GM03348 (cell line): ENCODE measurements around the gene FCRLA.
A peak's percentile ranks its signal among the peaks of the same experiment; 100 is the strongest.

ENCODE experiments used
- DNase-seq: peaks from one replicate; pipeline ENCODE4 v3.0.0; 2012; ENCODE audit warnings: low spot score

FCRLA gene

GRCh38 chr1:161731981-161732718 is 25.1 kb downstream of the FCRLA start:
- no peak for DNase-seq

- DNase-seq: peak; percentile 74
Measured at GRCh38 chr1:161733526-161733925, 26.5 kb downstream of the FCRLA start.

- DNase-seq: no peak
Measured at GRCh38 chr1:161735837-161736236, 28.8 kb downstream of the FCRLA start.

DNA sequence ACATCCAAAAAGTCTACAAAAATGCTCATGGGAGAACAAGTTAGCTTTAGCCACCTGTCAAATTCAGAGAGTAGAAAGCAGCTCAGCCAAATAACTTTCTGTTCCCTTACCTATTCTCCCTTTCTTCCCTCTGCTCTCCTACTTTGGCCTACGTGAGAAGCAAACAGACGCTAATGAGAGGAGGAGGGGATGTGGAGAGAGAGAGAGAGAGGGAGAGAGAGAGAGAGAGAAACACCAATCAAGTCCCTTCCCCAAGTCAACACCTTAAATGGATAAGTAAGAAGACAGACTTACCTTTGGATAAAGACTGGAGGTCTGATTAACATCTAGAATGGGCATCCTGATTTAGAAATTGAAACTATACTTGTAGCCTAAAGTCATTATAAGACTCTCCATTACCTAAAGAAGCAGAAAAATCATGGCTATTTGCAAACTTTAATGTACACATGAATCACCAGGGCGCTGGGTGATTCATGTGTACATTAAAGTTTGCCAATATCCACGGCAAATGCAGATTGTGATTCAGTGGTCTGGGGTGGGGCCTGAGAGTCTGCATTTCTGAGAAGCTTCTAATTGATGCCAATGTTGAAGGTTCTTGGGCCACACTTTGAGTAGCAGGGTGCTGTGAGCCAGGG is 29.4 kb downstream of the FCRLA start:
- DNase-seq: no peak

GRCh38 chr1:161737625-161738024 is 30.6 kb downstream of the FCRLA start:
- no peak for DNase-seq

DNA sequence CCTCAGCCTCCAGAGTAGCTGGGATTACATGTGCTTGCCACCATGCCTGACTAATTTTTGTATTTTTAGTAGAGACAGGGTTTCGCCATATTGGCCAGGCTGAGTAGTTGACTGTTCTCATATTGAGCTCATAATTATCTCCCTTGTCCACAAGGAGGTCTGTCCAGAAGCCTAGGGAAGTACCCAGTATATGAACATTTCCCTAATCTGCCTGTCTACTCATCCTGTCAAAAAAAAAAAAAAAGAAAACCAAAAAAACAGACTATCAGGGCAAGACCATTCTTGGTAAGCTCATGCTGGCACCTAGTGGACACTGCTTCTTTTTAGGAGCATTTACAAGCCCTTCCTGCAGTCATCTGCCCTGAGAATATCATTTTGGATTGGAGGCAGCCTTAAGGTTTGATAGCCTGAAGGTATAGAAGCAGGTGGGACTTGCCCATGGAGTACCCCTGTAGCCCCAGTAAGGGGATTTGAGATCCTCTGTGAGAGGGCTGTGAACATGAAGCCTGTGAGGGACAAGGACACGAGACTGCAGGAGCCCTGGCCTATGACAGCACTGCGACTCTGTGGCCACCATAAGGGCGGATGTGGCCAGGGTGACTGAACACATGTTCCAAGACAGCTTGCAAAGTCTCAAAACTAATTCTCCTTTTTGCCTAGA is 31.7 kb downstream of the FCRLA start:
- DNase-seq: peak; percentile 66

- no peak for DNase-seq
Measured at GRCh38 chr1:161739865-161740566, 33.0 kb downstream of the FCRLA start.

GRCh38 chr1:161740921-161741320 is 33.9 kb downstream of the FCRLA start:
- no peak for DNase-seq

GRCh38 chr1:161743231-161743630 is 36.2 kb downstream of the FCRLA start:
- no peak for DNase-seq

DNA sequence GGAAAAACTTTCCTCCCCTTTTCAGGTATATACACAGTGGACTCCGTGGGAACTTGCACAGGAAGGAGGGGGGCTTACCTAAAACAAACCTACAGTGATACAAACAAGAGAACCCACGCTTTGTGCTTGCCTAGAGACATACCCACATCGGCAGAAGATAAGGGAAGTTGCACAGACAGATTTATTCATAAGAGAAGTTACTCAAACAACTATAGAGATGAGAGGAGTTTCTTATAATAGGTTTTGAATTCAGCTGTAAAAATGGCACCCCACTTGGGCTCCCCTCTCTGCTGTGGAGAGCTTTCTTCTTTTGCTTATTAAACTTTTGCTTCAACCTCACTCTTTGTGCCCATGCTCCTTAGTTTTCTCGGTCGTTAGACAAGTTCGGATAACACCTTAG is 40.8 kb downstream of the FCRLA start:
- DNase-seq: no peak

DNA sequence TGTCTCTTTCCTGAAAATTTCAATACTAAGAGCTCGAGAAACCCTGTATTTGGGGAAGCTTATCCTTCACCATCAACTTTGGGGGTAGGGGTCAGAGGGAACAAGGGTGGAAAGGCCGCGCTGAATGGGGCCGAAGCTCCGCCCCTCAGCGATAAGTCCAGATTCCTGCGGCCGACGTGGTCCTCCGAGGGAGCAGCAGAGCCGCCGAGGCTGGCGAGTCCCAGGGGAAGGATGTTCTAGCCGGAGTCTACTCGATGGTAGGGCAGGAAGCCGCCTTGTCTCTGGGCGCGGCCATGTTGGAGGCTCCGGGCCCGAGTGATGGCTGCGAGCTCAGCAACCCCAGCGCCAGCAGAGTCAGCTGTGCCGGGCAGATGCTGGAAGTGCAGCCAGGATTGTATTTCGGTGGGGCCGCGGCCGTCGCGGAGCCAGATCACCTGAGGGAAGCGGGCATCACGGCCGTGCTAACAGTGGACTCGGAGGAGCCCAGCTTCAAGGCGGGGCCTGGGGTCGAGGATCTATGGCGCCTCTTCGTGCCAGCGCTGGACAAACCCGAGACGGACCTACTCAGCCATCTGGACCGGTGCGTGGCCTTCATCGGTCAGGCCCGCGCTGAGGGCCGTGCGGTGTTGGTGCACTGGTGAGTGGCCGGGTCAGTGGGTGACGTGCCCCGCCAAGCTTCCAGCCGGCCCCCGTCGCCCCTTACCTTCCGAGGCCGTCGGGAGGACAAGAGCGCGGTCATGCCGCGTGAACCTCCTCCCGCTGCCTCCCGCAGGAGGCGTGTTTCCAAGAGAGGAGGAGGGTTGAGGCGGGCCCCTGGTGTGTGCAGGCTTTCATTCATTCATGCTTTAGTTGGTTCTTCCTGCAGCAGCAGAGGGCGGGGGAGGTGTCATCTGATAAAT is 42.7 kb downstream of the FCRLA start, which contains the start of gene DUSP12:
Gene DUSP12, plus strand, starts transcription at position 278 of the 899 bp plus-strand sequence. Its CDS starts 16 bp downstream, at position 294.
- DNase-seq: peak; percentile 95

- DNase-seq: no peak
Measured at GRCh38 chr1:161763522-161764098, 56.6 kb downstream of the FCRLA start.
